HepG2 (cell line): ENCODE measurements around the gene PAFAH1B2. TPM values are rescaled to one million over a fixed set of nuclear protein-coding genes. Genes with fewer than 3 reads are reported as not detected.

Source experiments
- ATAC-seq: fragments of 200-7000 bp; cut with Tn5 transposase; 3 replicates; pipeline ENCODE4 v1.9.1; 2020; ENCODE audit warnings: mild to moderate bottlenecking, moderate library complexity
- BruUV-seq: library from RNA; stranded (reverse); fragments of 400-500 nt; replicated peaks from 2 replicates; lab custom pipeline; 2021; lab: Mats Ljungman, UMichigan
- CTCF ChIA-PET: fragments of 300-600 bp; formaldehyde crosslinking; extraction: SDS; loops from one replicate; lab custom pipeline; 2021; ENCODE audit warnings: low total read pairs, inconsistent platforms, low intra/inter-chr PET ratio; lab: Yijun Ruan, JAX
- POLR2A ChIA-PET: fragments of 350-600 bp; sonication (Branson Sonifier 250); formaldehyde crosslinking; loops from one replicate; lab custom pipeline; 2020; ENCODE audit warnings: antibody characterized with exemption, inconsistent platforms; lab: Yijun Ruan, JAX
- DNase-seq: peaks from one replicate; pipeline ENCODE4 v3.0.0-alpha.2; 2015; ENCODE audit warnings: low spot score
- FAIRE-seq: peaks from 3 replicates; lab custom pipeline; 2011; peaks lifted over from hg19 to GRCh38; lab: Jason Lieb, UNC
- H2AFZ ChIP-seq: one replicate; pipeline ENCODE4 v1.6.1; 2011; ENCODE audit warnings: low read length, inconsistent platforms
- H3K27ac ChIP-seq: fragments of 300-600 bp; 3 replicates; pipeline ENCODE4 v1.8.0; 2011; ENCODE audit warnings: mixed run types, mild to moderate bottlenecking, mixed read lengths, low read length, inconsistent platforms; ENCODE audit not compliant: insufficient read depth; ENCODE audit errors: extremely low read length
- H3K27me3 ChIP-seq, 2 experiments: fragments of 200-600 bp in 1 of 2; 2 replicates in 1 of 2; 3 replicates in 1 of 2; pipeline versions ENCODE4 v1.6.0 to v1.8.0; 2011; ENCODE audit warnings: low read length in 2 of 2, mild to moderate bottlenecking in 2 of 2, moderate library complexity in 2 of 2, inconsistent platforms in 1 of 2; ENCODE audit not compliant: insufficient read depth in 2 of 2, control insufficient read depth in 1 of 2
- H3K36me3 ChIP-seq, 2 experiments: fragments of 200-600 bp in 1 of 2; replicated peaks in 1 of 2; 2 replicates in 1 of 2; 3 replicates in 1 of 2; pipeline versions ENCODE4 v1.5.1 to v1.8.0; 2011; ENCODE audit warnings: low read length in 2 of 2, inconsistent platforms in 1 of 2; ENCODE audit not compliant: insufficient read depth in 2 of 2, control insufficient read depth in 1 of 2
- H3K4me1 ChIP-seq: 2 replicates; pipeline ENCODE4 v1.5.1; 2012; ENCODE audit warnings: low read length, inconsistent platforms; ENCODE audit not compliant: insufficient read depth
- H3K4me2 ChIP-seq: 2 replicates; pipeline ENCODE4 v1.6.0; 2011; ENCODE audit warnings: low read depth, low read length, inconsistent platforms
- H3K4me3 ChIP-seq, 3 experiments: fragments of 200-600 bp in 1 of 3; sonication (generic), shearing (Covaris generic) in 1 of 3; replicated peaks in 1 of 3; 2 replicates each; pipeline ENCODE4 v1.5.1; 2011 to 2016; ENCODE audit warnings: low read length in 3 of 3, inconsistent platforms in 2 of 3, low read depth in 2 of 3, mild to moderate bottlenecking in 2 of 3, control low read depth in 1 of 3, mixed read lengths in 1 of 3; ENCODE audit not compliant: insufficient read depth in 1 of 3
- H3K79me2 ChIP-seq: one replicate; pipeline ENCODE4 v1.6.1; 2011; ENCODE audit warnings: low read length, inconsistent platforms; ENCODE audit not compliant: insufficient read depth
- H3K9ac ChIP-seq: 2 replicates; pipeline ENCODE4 v1.6.0; 2011; ENCODE audit warnings: mild to moderate bottlenecking, low read depth, low read length, inconsistent platforms; ENCODE audit not compliant: insufficient read depth
- H3K9me3 ChIP-seq: 2 replicates; pipeline ENCODE4 v1.5.1; 2012; ENCODE audit warnings: mild to moderate bottlenecking, low read length
- H4K20me1 ChIP-seq: 2 replicates; pipeline ENCODE4 v1.6.0; 2011; ENCODE audit warnings: inconsistent platforms, mild to moderate bottlenecking, low read length, moderate library complexity; ENCODE audit not compliant: insufficient read depth
- AHR ChIP-seq: IDR thresholded peaks from 2 replicates; pipeline ENCODE4 v1.6.1; 2018; ENCODE audit warnings: missing genetic modification reagents, missing compliant biosample characterization
- EP300 ChIP-seq, 3 experiments: sonication (generic) in 1 of 3; formaldehyde crosslinking in 1 of 3; IDR thresholded peaks; 2 replicates each; pipeline versions ENCODE4 v1.5.1 to v1.6.1; 2011 to 2020; ENCODE audit warnings: low read depth in 2 of 3, low read length in 2 of 3, borderline replicate concordance in 1 of 3, improper control_type of control experiment in 1 of 3, mild to moderate bottlenecking in 1 of 3, missing genetic modification reagents in 1 of 3, moderate library complexity in 1 of 3
- HNRNPK ChIP-seq: fragments of 200-400 bp; formaldehyde crosslinking; IDR thresholded peaks from 2 replicates; pipeline ENCODE4 v1.6.1; 2018; ENCODE audit warnings: low read length, low read depth, moderate library complexity, mild to moderate bottlenecking; ENCODE audit not compliant: poor library complexity, severe bottlenecking
- KAT7 ChIP-seq: IDR thresholded peaks from 2 replicates; pipeline ENCODE4 v1.6.1; 2018; ENCODE audit warnings: borderline replicate concordance, missing compliant biosample characterization
- KLF13 ChIP-seq: sonication (generic); formaldehyde crosslinking; IDR thresholded peaks from 2 replicates; pipeline ENCODE4 v1.4.0; 2020; ENCODE audit warnings: mild to moderate bottlenecking, missing genetic modification reagents
- NR2F6 ChIP-seq, 2 experiments: IDR thresholded peaks; 2 replicates each; pipeline ENCODE4 v1.6.1; 2016; ENCODE audit warnings: antibody characterized with exemption in 1 of 2, mild to moderate bottlenecking in 1 of 2
- SMAD3 ChIP-seq: sonication (generic); formaldehyde crosslinking; IDR thresholded peaks from 2 replicates; pipeline ENCODE4 v1.4.0; 2020; ENCODE audit warnings: missing genetic modification reagents
- ZNF264 ChIP-seq: sonication (generic); formaldehyde crosslinking; IDR thresholded peaks from 2 replicates; pipeline ENCODE4 v1.4.0; 2020; ENCODE audit warnings: missing genetic modification reagents
- WGBS: methylation state at CpG from one replicate; pipeline ENCODE4 v1.1.6; 2017; ENCODE audit warnings: low lambda C conversion rate; 5-methylcytosine and 5-hydroxymethylcytosine counted together
- in situ Hi-C: cut with HindIII; loops from 2 replicates; pipeline ENCODE4 v1.10.0; 2017; ENCODE audit warnings: low pct_unique_long_range_greater_than_20kb; ENCODE audit not compliant: extremely low pct_ligation_motif_present
- intact Hi-C: fragments of 100-400 bp; cut with micrococcal nuclease; formaldehyde crosslinking; loops from one replicate; pipeline ENCODE4 v1.10.0; 2022; ENCODE audit not compliant: unreplicated experiment
- polyA plus RNA-seq, 8 experiments: library from polyadenylated mRNA; depleted of rRNA in 3 of 8; stranded (reverse) in 7 of 8; unstranded in 1 of 8; fragments of >200 nt; fragmentation: Illumina TruSeq in 4 of 8; extraction: Trizol in 4 of 8; gene quantifications; 2 replicates each; pipeline versions ENCODE4 v1.2.1 to v1.2.3, GENCODE V29; 2011 to 2016; ENCODE audit warnings: low read depth in 4 of 8, missing spikeins in 1 of 8, mixed read lengths in 1 of 8; ENCODE audit not compliant: insufficient read depth in 1 of 8
- total RNA-seq, 5 experiments: library from RNA; depleted of rRNA; stranded (reverse); fragments of >200 nt; fragmentation: Illumina TruSeq; extraction: Trizol; gene quantifications; 2 replicates each; pipeline ENCODE4 v1.2.3, GENCODE V29; 2016; ENCODE audit warnings: low read depth in 1 of 5
- TF ChIP-seq, protein P1 (sequence below), 2 experiments: fragments of 450-650 bp in 1 of 2; sonication (generic) in 1 of 2; formaldehyde crosslinking; IDR thresholded peaks; 2 replicates each; pipeline versions ENCODE4 v1.5.0 to v1.8.0; 2020 to 2022; ENCODE audit warnings: mild to moderate bottlenecking in 1 of 2, missing genetic modification reagents in 1 of 2
- TF ChIP-seq, protein P2 (sequence below): sonication (generic); formaldehyde crosslinking; IDR thresholded peaks from 2 replicates; pipeline ENCODE4 v1.9.0; 2021; ENCODE audit warnings: missing genetic modification reagents, mild to moderate bottlenecking, borderline replicate concordance

The PAFAH1B2 gene
- total and polyA plus RNA-seq, 2 of the 13 experiments (the other 11 are each of a cell fraction or from before 2014, with no cell fraction given): 28.8 to 104 TPM

DNA sequence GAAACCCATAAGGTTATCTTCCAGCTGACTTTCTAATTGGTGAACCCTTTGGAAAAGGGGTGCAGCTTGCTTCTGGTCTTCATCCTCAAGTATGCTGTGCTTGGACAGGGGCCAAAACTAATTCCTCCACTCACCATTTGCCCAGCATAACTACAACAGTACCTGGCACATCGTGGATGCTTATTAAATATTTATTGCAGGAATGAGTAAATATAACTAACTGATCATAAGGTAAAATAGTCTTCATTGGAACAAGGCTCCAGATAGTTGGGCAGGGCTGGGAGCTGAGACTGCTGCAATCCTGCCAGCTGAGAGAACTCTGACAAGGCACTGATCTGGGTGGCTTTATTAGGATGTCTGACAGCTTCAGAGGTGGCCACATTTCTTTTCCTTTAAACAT is 32.1 kb downstream of the PAFAH1B2 start:
- Histone ChIP-seq H3K27me3 (no peaks in the 10 kb centered on the region; a peak in 1 of 5 replicates), H4K20me1 (no peaks in the 10 kb centered on the region), H2AFZ (no peak overlapping the region), H3K9me3 (no peaks in the 10 kb centered on the region), H3K9ac (no peak overlapping the region), H3K27ac (no peak overlapping the region), H3K4me1 (peaks cover 46% of the 10 kb centered on the region), H3K4me2 (no peak overlapping the region), H3K36me3 (peaks cover 0 to under 1% of the 10 kb centered on the region in 2 experiments; a peak in 1 of 5 replicates), H3K79me2 (peaks cover 6% of the 10 kb centered on the region), H3K4me3 (no peak overlapping the region)
- no peak for FAIRE-seq
- 95% methylated on average over 1 of the region's 1 CpG for WGBS
- BruUV-seq: no TSS peak
- TF ChIP-seq ZNF264 (CRISPR knock-in tag) (no peak), NR2F6 (IDR thresholded peaks at IDR 0.05) (no peak), NR2F6 (CRISPR knock-in tag; IDR thresholded peaks at IDR 0.05) (no peak), SMAD3 (CRISPR knock-in tag) (no peak)
- ChIA-PET POLR2A (interaction anchor here (2.9 kb wide), 1 partner anchor 32 kb away, joined by 9 read pairs; the partner anchor contains the start of gene PAFAH1B2), CTCF (no interaction called here)
- intact Hi-C loops (no loop called here), in situ Hi-C loops (no loop called here)
- DNase-seq: no peak
- no peak for ATAC-seq

DNA sequence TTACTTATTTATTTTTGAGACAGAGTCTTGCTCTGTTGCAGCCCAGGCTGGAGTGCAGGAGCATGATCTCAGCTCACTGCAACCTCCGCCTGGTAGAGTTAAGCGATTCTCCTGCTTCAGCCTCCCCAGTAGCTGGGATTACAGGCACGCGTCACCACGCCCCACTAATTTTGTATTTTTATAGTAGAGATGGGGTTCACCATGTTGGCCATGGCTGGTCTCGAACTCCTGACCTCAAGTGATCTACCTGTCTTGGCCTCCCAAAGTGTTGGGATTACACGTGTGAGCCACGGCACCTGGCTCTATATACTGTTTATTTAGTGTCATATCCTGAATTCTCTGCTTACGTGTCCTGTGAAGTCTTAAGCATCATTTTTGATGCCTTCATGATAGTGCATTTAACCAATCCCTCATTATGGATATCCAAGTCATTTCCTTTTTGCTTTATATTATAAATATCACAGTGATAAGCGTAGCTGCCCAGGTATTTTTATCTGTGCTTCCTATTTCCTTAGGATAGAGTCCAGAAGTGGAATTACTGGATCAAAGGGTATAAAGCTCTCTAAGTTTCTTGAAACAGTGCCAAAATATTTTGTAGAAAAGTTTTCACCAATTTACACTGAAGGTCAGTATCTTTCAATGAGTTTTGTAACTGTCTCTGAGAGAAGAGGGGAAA is 33.6 kb downstream of the PAFAH1B2 start:
- POLR2A ChIA-PET: interaction anchor here (0.7 to 1.3 kb wide), 2 partner anchors 39 to 340 kb away, joined by 4 to 12 read pairs; partner anchors contain the start of gene APOA1
- in situ Hi-C loops: no loop called here
- H2AFZ ChIP-seq: no peak overlapping the region
- peak overlapping the region; percentile 50; the same call in 1 of the 2 replicates for H3K9ac ChIP-seq
- CTCF ChIA-PET: no interaction called here
- peaks cover 6% of the 10 kb centered on the region for H3K79me2 ChIP-seq
- H3K4me1 ChIP-seq: peaks cover 45% of the 10 kb centered on the region
- H3K4me2 ChIP-seq: peak overlapping the region; percentile 74
- peaks cover 3 to 9% of the 10 kb centered on the region in 2 experiments; a peak in 4 of 5 replicates for H3K36me3 ChIP-seq
- H3K27ac ChIP-seq: peak overlapping the region; percentile 73
- no peaks in the 10 kb centered on the region for H3K9me3 ChIP-seq
- H3K4me3 ChIP-seq: peak overlapping the region in 2 of 3 experiments; percentile 82 to 97; a peak in 3 of 6 replicates
- no peaks in the 10 kb centered on the region; the same call in 1 of the 2 replicates for H4K20me1 ChIP-seq
- H3K27me3 ChIP-seq: no peaks in the 10 kb centered on the region; a peak in 1 of 5 replicates
- ATAC-seq (no peak), DNase-seq (no peak), FAIRE-seq (no peak)
- intact Hi-C loops: no loop called here
- BruUV-seq: no TSS peak
- 94% methylated on average over 10 of the region's 10 CpGs for WGBS
- no peak for TF ChIP-seq EP300 (IDR thresholded peaks at IDR 0.05; ENCODE audit: low read depth in 2 of 2, low read length in 2 of 2)
- no peak for TF ChIP-seq EP300 (CRISPR knock-in tag; IDR thresholded peaks at IDR 0.05; ENCODE audit: borderline replicate concordance)
- TF ChIP-seq AHR (CRISPR knock-in tag): no peak
- TF ChIP-seq HNRNPK: no peak
- TF ChIP-seq KAT7: no peak
- TF ChIP-seq, protein P1, sequence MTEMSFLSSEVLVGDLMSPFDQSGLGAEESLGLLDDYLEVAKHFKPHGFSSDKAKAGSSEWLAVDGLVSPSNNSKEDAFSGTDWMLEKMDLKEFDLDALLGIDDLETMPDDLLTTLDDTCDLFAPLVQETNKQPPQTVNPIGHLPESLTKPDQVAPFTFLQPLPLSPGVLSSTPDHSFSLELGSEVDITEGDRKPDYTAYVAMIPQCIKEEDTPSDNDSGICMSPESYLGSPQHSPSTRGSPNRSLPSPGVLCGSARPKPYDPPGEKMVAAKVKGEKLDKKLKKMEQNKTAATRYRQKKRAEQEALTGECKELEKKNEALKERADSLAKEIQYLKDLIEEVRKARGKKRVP (CRISPR knock-in tag; IDR thresholded peaks at IDR 0.05): no peak
- TF ChIP-seq KLF13: no peak
- TF ChIP-seq, protein P2, sequence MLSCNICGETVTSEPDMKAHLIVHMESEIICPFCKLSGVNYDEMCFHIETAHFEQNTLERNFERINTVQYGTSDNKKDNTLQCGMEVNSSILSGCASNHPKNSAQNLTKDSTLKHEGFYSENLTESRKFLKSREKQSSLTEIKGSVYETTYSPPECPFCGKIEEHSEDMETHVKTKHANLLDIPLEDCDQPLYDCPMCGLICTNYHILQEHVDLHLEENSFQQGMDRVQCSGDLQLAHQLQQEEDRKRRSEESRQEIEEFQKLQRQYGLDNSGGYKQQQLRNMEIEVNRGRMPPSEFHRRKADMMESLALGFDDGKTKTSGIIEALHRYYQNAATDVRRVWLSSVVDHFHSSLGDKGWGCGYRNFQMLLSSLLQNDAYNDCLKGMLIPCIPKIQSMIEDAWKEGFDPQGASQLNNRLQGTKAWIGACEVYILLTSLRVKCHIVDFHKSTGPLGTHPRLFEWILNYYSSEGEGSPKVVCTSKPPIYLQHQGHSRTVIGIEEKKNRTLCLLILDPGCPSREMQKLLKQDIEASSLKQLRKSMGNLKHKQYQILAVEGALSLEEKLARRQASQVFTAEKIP (CRISPR knock-in tag): no peak
